Activated gamma-delta T cell treated with Interleukin-2 at 50 U/mL for 16 hours (primary cell): ENCODE data around the gene RANGAP1.

Experiments used
- DNase-seq: peaks from one replicate; pipeline ENCODE4 v3.0.0-alpha.2; 2020

The RANGAP1 gene

DNA sequence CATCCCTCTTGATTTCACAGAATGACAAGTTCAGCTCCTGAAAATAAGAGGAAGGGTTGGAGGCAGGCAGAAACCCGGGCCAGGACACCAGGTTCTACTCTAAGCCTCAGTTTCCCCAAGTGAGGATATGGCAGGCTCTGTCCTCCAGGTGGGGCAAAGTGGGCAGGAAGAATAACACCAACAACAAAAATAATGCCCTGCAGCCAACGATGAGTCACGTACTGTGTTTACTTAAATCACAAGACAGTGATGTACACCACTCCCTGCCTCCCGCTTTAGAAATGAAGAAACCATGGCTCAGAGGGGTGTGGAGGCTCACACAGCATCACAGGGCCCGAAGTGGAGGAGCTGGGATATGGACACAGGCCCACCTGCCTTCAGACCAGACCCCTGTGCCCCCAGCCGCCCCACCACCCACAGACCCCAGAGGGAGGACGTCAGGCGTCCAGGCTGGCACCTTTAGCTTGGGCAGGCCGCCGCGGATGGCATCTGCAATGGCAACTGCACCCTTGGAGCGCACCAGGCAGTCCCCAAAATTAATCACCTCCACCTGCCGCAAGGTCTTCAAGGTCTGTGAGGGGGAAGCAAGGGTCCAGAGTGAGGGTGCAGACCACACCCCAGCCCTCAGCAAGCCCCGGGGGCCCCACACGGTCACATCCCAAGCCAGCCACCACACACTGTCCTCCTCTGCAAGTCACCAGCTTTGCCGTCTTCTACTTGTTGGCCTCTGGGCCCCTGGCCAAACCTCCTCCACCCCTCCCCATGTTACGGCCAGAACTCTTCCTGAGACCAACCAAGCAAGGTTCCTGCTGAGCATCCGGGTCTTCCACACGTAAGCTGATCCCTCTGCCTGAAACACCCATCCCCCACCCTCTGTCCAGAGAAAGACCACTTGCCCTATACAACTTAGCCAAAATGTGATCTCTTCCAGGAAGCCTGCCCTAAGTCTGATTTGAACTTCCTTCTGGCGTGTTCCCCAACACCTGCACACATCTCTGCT, 29.4 kb downstream of the RANGAP1 start:
- no peak for DNase-seq

DNA sequence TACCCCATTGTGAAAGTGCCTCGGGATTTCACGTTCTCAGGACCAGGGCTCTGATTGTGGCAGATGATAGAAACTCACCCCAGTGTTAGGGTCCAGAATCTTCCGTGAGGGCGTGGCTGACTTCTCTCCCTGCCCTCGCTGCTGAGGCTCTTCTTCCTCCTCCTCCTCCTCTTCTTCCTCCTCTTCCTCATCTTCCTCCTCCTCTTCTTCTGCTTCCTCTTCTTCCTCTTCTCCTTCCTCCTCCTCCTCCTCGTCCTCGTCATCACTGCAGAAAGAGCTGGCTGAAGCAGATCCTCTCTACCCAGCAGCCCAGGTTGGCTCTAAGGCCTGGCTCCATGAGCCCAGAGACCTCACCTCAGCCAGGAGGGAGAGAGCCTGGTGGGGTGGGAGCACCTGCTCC, 31.8 kb downstream of the RANGAP1 start:
- DNase-seq, result no peak

DNA sequence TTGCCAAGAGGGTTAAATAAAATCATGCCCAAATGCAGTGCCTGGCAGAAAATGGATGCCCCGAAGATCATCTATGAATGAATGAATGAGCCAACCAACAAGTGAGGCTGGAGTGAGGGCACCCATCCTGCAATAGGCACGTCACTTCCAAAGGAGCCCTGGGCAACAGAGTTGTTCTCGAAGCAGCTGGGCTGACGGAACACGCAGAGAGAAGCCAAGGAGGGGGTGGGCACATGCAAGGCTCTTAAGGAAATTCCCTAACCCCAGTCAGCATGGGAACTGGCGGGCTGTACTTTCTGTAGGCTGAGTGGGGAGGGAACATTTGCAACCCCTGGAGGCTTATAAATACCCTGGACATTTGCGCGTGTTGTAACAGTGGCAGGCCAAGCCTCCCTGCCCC, 33.6 kb downstream of the RANGAP1 start:
- no peak for DNase-seq

DNA sequence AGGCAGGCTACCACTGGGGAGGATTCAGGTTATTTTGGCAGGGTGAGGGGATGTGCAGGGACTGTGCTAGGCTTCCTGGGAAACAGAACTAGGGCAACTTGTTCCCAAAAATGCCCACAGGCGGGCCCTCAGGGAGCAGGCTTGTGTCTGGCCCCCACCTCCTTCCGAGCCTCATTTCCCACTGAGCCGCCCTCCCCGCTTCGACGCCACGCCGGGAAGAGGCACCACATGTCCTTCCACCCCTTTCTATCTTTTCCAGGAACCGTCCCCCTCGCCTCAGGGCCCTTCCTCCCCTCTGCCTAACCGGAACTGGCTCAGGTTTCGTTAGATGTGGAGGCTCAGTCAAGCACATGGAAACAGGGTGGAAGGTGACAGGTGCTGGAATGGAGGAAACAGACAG, 35.9 kb downstream of the RANGAP1 start:
- no peak for DNase-seq

DNA sequence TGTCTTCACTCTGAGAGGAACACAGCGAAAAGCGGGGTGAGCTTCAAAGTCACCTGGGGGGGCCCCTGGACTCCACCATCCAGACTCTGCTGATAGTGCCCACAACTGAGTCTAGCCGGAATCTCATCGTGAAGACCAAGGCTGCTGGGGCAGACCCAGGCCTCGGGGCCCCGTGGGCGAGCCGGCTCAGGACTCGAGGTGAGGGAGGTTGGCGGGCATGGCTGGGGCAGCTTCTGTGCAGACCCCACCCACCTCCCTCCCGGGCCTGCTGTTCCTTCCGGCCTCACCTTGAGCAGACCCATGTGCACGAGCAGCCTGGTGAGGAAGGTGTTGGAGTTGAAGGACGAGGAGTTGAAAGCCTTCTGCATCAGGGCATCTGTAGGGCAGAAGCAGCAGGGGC, 36.5 kb downstream of the RANGAP1 start:
- no peak for DNase-seq

DNA sequence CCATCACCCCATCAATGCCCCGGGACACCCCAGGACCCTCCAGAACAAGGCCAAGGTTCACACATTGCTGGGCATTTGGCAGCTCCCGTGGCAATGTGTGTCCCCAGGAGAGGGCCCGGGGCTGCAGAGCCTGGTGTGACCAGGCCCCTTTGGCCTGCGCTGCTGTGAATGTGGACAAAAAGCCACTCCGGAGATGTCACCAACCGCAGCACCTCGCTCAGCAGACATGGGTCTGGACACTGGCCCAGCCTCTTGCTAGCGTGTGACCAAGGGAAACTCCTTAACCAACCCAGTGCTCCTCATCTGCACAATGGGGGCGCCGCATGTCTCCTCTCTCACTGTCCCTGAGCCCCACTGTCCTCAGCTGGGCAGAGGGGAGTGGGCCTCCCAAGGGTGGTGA, 37.2 kb downstream of the RANGAP1 start:
- no peak for DNase-seq

DNA sequence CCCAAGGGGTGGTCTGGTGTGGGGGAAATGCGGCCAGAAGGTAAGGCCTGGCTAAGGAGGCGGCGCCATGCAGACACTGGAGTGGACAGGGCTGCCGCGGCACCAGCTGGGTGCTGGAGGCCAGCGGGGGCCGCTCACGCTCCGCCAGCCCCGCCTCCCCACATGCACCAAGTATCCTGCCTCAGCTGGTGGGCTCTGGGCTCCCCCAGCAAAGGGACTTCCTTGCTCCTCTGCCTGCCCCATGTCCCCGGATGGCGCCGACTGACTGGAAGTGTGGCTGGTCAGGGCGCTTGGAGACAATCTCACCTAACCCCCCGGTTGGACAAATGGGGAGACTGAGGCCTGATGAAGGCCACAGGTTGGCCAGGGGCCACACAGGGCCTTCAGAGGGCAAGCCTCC, 37.7 kb downstream of the RANGAP1 start:
- no peak for DNase-seq

DNA sequence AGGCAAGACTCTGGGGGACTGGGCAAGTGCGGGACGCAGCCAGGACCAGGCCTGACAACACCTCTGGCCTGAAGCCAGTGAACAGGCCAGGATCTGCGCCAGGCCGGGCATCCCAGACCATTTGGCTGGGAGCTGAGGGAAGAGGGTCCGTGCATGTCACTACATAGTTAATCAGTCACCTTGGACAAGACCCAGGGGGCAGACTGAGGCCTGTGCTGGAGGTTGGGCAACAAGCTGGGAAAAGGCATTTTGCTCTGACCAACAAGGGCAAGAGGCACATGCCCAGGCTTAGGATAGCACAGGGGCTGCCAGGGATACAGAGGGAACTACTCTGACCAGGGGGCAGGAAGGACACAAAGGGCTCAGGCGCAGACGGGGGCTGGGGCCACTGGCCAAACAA, 38.3 kb downstream of the RANGAP1 start:
- DNase-seq, result no peak

DNA sequence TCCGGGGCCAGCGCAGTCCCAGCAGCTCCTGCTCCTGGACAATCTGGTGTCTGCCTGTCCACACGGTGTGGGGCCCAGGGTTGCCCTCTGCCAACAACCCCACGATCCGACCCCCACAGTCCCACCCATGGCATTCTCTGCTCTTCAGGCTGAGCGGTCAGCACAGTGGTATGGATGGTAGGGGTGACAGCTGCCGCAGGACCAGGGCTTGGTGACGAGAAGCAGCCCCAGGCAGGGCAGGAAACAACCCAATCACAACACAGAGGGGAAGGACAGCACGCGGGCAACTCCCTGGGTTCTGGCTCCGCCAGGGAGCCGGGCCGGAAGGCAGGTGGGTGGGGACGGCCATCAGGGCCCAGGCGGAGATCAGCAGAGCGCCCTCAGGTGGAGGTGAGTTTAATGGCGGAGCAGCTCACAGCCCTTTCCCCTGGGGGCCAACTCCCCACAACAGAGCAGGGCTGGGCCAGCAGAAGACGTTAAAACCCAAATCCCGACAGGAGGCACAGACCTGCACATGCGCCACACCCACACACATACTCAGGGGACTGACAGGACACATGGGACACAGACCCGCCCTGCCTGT, 40.0 kb downstream of the RANGAP1 start:
- DNase-seq, result no peak

DNA sequence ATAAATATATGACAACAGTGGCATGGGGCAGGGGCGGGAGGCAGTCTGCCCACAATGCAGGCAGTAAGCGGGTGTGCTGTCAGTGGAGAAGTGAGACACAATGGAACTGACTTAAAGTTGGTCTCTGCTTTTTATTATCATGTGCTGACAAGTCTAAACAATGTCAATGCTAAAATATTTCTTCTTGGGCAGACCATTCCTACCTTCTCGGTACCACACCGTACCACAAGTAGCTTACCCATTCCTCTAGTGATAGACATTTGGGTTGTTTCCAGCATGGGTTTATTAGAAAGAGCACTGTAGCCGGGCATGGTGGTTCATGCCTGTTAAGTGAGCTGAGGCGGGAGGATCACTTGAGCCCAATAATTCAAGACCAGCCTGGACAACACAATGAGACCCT, 42.6 kb downstream of the RANGAP1 start:
- DNase-seq, result no peak

DNA sequence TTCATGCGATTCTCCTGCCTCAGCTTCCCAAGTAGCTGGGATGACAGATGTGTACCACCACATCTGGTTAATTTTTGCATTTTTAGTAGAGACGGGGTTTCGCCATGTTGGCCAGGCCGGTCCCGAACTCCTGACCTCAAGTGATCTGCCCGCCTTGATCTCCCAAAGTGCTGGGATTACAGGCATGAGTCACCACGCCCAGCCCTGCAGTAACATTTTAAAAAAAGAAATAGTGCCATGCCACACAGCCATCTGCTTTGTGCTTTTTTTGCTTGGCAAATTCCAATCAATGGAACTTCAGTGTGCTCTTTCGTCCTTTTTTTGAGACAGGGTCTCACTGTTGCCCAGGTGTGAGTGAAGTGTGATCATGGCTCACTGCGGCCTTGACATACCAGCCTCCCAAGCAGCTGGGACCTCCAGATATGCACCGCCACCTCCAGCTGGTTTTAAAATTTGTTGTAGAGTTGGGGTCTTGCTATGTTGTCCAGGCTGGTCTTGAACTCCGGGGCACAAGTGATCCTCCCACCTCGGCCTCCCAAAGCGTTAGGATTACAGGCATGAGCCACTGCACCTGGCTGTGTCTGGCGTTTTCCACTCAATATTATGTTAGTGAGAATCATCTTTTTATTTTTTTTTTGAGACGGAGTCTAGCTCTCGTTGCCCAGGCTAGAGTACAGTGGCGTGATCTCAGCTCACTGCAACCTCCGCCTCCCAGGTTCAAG, 43.4 kb downstream of the RANGAP1 start:
- DNase-seq, result no peak

DNA sequence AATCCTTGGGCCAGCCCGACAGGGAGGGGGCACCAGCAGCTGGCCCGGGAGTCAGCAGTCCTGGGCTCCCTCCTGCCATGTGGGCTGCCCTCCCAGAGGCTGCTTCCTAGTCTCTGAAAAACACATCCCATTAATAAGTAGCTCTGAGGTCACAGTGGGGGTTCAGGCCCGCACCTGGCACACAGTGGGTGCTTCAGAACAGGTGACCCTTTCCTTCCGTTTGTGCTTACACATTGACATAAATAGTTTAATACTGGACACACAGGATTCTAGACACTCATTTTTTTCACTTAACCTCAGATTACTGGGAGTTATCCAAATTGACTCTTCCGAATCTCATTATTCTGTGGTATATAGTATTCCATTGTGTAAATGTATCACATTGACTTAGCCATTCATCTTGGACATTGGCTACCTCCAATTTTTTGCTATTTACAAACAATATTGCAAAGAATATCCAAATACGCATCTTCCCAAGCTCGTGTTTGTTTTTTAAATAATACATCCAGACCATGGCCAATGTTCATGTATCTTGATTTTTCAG, 44.8 kb downstream of the RANGAP1 start:
- DNase-seq, result no peak

DNA sequence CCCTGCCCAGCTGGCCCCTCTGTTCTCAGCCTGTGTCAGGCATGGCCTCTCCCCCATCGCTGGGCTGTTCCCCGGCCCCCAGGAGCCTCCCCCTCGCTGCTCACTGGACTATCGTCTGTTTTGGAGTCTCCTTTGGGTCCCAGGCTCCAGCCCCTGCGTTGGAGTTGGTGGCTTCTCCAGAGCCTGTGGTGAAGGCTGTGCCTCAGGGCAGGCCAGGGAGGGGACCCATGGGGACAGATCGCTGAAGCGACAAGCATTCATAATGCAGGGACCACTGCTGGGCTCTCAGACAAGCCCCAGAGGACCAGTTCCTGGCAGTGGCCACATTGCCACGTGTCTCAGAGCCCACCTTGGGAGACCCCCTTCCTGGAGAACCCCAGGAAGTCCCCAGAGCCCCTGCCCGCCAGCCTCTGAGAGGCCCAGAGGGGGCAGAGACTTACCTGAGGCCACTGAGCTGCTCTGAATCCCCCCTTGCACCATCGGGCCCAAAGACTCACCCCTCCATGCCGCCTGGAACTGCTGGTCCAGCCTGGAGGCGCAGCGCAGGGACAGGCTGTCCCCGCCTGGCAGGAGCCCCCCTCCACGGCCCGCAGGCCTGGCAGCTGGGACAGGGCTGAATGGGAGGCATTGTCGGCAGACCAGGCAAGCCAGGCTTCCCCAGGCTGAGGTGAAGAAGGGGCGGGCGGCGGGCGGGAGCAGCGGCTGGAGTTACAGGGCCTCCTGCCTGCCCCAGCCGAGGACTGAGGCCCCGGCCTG, 45.4 kb downstream of the RANGAP1 start, which contains the start of gene CHADL:
TSS of gene CHADL (minus strand) at position 555 of the 756 bp plus-strand sequence. CDS start at position 505, 50 bp downstream.
- DNase-seq, result no peak

DNA sequence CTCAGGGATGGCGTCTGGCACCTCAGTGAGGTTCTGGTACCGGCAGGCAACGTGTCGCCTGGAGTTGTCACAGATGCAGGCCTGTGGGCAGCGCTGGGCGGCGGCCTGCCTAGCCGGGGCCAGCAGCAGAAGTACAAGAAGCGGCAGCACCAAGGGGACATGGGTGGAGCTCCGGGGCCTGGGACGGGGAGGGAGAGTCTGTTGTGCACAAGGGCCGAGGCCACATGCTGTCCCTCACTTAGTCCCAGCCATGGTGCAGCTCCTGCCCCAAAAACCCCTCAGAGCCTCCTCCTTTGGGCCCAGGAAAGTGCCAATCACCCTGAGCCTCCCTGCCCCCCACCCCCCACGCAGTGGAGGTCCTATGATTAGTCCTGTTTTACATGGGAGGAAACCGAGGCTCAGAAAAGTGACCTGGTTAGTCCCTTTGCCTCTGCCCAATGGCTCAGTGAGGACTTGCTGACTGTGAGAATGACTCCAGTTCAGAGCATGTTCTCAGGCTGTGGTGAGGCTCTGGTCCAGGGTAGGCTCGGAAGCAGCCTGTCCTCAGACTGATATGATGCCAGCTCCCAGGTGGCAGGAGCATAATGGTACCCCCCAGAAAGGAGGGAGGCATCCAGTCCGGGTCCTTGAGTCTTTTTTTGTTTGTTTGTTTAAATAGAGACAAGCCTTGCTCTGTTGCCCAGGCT, 46.4 kb downstream of the RANGAP1 start:
- no peak for DNase-seq

DNA sequence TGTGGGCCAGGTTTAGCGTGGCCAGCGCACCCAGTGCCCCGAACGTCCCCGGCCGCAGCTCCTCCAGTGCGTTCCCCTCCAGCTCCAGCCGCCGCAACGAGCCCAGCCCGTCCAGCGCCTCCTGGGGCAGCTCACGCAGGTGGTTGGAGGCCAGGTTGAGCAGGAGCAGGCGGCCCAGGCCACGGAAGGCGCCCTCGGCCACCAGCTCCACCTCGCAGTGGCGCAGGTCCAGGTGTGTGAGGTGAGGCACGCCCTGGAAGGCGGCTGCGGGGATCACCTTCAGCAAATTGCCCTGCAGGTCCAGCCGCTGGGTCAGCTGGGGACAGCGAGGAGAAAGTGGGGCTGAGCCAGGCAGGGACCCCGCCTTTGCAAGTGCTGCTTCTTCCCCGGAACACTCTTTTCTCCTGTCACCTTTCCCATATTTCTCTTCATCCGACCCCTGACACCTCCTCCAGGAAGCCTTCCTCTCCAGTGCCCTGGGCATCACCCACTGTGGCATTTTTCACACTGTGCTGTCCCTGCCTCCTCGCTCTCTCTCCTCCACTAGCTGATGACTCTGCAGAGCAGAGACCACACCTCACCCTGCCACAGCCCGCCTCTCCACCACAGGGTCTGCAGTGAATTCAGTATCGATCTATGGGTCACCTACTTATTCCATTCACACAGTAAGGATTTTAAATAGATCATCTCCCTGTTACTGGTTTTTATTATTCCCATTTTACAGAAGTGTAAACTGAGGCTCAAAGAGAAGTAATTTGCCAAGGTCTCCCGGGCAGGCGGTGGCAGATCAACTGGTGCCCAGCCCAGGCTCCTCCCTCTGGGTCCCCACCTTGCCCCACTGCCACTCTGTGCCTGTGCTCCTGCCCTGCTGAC, 47.2 kb downstream of the RANGAP1 start:
- DNase-seq, result no peak

DNA sequence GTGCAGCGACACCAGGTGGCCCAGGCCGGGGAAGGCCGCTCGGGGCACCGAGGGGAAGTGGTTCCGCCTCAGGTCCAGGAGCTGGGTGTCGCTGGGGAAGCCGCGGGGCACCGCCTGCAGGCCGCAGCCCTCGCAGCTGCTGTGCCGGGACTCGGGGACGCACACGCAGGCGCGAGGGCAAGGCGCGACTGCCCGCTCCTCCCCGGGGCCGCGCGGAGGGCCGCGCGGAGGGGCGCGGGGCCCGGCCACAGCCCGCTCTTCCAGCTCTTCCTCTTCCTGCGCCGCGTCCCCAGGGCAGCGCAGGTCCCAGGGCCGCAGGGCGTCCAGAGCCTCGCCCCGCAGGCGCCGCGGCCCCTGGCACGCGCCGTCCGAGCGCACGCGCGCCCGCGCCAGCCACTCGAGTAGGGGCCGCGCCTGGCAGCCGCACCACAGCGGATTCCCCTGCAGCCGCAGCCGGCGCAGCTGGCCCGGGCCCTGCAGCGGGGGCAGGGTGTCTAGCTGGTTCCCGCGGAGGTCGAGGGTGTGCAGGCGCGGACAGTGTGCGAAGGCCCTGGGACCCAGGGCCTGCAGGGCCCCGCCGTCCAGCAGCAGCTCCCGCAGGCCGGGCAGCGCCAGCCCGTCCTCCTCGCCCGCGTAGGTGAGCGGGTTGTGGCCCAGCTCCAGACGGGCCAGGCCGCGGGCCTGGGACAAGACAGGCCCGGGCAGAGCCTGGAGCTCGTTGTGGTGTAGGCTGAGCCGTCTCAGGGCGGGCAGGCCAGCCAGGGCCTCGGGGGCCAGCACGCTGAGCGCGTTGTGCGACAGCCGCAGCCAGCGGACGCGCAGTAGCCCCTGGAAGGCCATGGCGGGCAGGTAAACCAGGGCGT, 48.0 kb downstream of the RANGAP1 start:
- peak; percentile 82 for DNase-seq

DNA sequence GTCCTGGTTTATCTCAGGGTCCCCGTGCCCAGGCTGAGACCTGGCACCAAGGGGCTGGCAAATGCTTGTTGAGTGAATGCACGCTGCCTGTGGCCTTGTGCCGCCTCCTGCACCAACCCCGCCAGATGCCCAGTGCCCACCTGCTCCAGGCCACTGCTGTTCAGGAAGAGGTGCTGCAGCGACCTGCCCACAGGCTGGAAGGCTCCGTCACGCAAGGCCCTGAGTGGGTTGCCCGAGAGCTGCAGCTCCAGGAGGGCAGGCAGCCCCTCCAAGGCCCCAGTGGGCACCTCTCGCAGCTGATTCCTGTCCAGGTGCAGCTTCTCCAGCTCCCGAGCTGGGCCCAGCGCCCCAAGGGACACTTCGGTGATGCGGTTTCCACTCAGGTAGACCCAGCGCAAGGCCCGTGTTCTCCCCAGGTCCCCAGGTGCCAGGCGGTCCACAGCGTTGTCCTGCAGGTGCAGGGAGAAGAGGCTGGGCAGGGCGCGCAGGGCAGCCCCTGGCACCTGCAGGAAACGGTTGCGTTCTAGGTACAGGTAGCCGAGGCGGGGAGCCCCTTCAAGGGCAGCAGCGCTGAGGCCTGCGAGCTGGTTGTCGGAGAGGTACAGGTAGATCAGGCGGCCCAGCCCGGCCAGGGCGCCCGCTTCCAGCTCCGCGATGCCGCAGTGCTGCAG, 48.8 kb downstream of the RANGAP1 start:
- DNase-seq, result no peak

DNA sequence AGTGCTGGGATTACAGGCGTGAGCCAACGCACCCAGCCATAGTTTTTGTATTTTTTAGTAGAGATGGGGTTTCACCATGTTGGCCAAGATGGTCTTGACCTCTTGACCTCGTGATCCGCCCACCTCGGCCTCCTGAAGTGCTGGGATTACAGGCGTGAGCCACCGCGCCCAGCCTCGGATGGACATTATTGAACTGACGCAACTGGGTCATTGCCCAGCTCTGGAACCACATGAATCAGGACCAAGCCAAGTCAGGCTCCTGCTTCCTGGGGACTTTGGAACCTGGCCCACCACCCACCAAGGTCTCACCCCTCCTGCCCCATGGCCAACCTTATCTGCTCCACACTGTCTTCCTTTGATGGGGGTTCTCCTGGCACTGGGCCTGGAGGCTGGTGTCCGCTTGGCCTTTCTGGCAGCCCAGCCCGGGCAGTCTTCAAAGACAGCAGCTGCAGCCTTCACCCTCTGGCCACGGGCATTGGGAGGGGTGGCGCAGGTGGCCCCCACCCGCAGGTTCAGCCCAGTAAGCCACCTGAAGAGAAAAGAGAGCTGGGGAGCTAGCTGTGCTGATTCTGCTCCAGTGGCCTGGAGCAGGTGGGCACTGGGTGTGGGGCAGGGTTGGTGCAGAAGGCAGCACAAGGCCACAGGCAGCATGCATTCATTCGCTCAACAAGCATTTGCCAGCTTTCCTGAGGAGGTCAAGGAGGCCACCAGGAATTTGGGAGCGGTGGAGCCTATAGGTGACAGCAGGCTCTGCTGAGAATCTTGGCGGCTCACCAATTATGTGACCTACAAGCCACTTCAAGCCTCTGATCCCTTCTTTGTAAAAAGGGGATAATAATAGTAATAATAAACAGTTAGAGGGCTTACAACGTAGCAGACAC, 50.9 kb downstream of the RANGAP1 start:
- no peak for DNase-seq
